K562 (cell line): ENCODE measurements around the gene DLL4. TPM values are rescaled to one million over a fixed set of nuclear protein-coding genes. Genes with fewer than 3 reads are reported as not detected.

Experiments used
- ARNT ChIP-seq, 2 experiments: fragments of 450-650 bp; IDR thresholded peaks; 2 replicates each; pipeline ENCODE4 v1.6.1; 2016; ENCODE audit warnings: mild to moderate bottlenecking in 1 of 2
- BDP1 ChIP-seq: IDR thresholded peaks from 3 replicates; pipeline ENCODE4 v1.6.1; 2011; ENCODE audit not compliant: insufficient read length, insufficient read depth
- CTBP1 ChIP-seq: fragments of 450-650 bp; IDR thresholded peaks from 2 replicates; pipeline ENCODE4 v1.6.1; 2016; ENCODE audit warnings: borderline replicate concordance
- GTF2E2 ChIP-seq: fragments of 200-800 bp; sonication (Bioruptor generic); IDR thresholded peaks from 2 replicates; pipeline ENCODE4 v1.6.1; 2016; ENCODE audit warnings: missing genetic modification characterization, missing compliant biosample characterization
- L3MBTL2 ChIP-seq: fragments of 450-650 bp; IDR thresholded peaks from 2 replicates; pipeline ENCODE4 v1.6.1; 2016; ENCODE audit warnings: mild to moderate bottlenecking, moderate library complexity
- MCM7 ChIP-seq, 2 experiments: fragments of 450-650 bp; IDR thresholded peaks; 2 replicates each; pipeline ENCODE4 v1.6.1; 2016 to 2018
- RBFOX2 ChIP-seq: fragments of 200-400 bp; formaldehyde crosslinking; IDR thresholded peaks from 2 replicates; pipeline ENCODE4 v1.6.1; 2017; ENCODE audit warnings: low read depth, mild to moderate bottlenecking, low read length, moderate library complexity
- TBP ChIP-seq: optimal IDR thresholded peaks from 2 replicates; pipeline ENCODE3; 2011; ENCODE audit warnings: low read depth, low read length, improper control_type of control experiment
- VEZF1 ChIP-seq: fragments of 200-800 bp; sonication (Bioruptor generic); IDR thresholded peaks from 2 replicates; pipeline ENCODE4 v1.6.1; 2017; ENCODE audit warnings: missing genetic modification characterization, missing compliant biosample characterization
- ZBTB40 ChIP-seq, 2 experiments: fragments of 450-650 bp in 1 of 2; sonication (generic) in 1 of 2; formaldehyde crosslinking in 1 of 2; IDR thresholded peaks; 2 replicates each; pipeline versions ENCODE4 v1.7.1 to v1.9.0; 2016 to 2022; ENCODE audit warnings: inconsistent platforms in 1 of 2, mild to moderate bottlenecking in 1 of 2, missing genetic modification reagents in 1 of 2
- ZNF395 ChIP-seq: fragments of 200-800 bp; sonication (Bioruptor generic); IDR thresholded peaks from 2 replicates; pipeline ENCODE4 v1.6.1; 2017; ENCODE audit warnings: missing genetic modification characterization, missing compliant biosample characterization
- ZNF76 ChIP-seq: fragments of 250-450 bp; sonication (Bioruptor Pico); IDR thresholded peaks from 2 replicates; pipeline ENCODE4 v1.4.0; 2020; ENCODE audit warnings: mild to moderate bottlenecking, moderate library complexity, borderline replicate concordance
- polyA plus RNA-seq, 8 experiments: library from polyadenylated mRNA; depleted of rRNA in 4 of 8; stranded (reverse) in 5 of 8; unstranded in 3 of 8; fragments of >200 nt; fragmentation: Nextera tagmentation in 2 of 8; fragmentation: Illumina TruSeq in 1 of 8; extraction: Ambion mirVana in 2 of 8; extraction: Trizol in 1 of 8; gene quantifications; 2 replicates each; pipeline versions ENCODE4 v1.2.1 to v1.2.3, GENCODE V29; 2011 to 2014; ENCODE audit warnings: inconsistent platforms in 1 of 8, missing spikeins in 1 of 8
- total RNA-seq, 7 experiments: library from RNA; depleted of rRNA in 6 of 7; stranded (reverse); fragments of >200 nt in 6 of 7; fragmentation: Illumina TruSeq in 2 of 7; extraction: Trizol in 2 of 7; gene quantifications; 2 replicates each; pipeline versions ENCODE4 v1.2.1 to v1.2.3, GENCODE V29; 2011 to 2021; ENCODE audit warnings: low replicate concordance in 1 of 7

Gene DLL4
- total and polyA plus RNA-seq, 9 of the 15 experiments (the other 6 are each of a cell fraction or from before 2014, with no cell fraction given): 0.04 to 1.1 (median 0.41) TPM; not detected in 1

GRCh38 chr15:40928821-40929659, at the start of gene DLL4 (continued):
- TF ChIP-seq ZBTB40 (IDR thresholded peaks at IDR 0.05): no peak
- peak; percentile 43; the same call in 1 of the 2 replicates for TF ChIP-seq ZBTB40 (CRISPR knock-in tag; IDR thresholded peaks at IDR 0.05)
- no peak for TF ChIP-seq ZNF395
- TF ChIP-seq CTBP1: peak; percentile 74; the same call in 1 of the 2 replicates
- TF ChIP-seq VEZF1 (CRISPR knock-in tag): peak; percentile 90
- TF ChIP-seq ZNF76 (CRISPR knock-in tag): no peak
- TF ChIP-seq MCM7 (IDR thresholded peaks at IDR 0.05): no peak
- no peak for TF ChIP-seq GTF2E2
- peak; percentile 91 for TF ChIP-seq RBFOX2
- TF ChIP-seq ARNT (IDR thresholded peaks at IDR 0.05): no peak
- TF ChIP-seq L3MBTL2: peak; percentile 96
- no peak for TF ChIP-seq BDP1
- TF ChIP-seq TBP: peak; percentile 96
